ENCODE measurements around the gene PLA2G6.
"Not testable (repeated sequence)": the region's sequence is repeated elsewhere in the genome, so short reads cannot be mapped to it uniquely, and the experiment has no call there.

The PLA2G6 gene

GRCh38 chr22:38191055-38191454 lies 9.4 kb upstream of the PLA2G6 start:
- DNase-seq: no peak

DNA sequence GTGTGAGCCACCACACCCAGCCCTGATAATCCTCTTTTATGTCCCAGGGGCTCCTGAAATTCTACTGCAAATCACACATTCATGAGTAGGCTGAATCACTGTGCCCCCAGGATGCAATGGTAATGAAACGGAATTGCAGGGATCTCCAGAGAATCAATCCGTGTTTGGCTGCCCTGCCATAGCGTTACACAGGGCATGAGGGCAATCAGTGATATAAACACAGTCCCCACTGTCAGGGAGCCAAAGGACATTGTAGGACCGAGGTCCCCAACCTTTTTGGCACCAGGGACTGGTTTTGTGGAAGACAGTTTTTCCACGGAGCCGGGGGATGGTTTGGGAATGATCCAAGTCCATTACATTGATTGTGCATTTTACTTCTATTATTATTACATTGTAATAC lies 9.0 kb upstream of the PLA2G6 start:
- no peak for DNase-seq

DNA sequence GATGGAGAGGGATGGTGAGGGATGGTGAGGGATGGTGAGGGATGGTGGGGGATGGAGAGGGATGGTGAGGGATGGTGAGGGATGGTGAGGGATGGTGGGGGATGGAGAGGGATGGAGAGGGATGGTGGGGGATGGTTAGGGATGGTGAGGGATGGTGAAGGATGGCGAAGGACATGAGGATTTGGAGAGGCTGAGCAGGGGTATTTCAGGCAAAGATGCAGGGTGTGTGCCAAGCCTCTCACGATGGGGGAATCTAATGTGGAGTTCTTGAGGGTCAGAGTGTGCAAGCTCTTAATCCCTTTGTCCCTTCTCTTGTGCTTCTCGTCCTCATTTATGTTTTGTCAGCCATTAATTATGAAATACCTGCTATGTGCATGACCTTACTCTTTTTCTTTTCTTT lies 7.5 kb upstream of the PLA2G6 start:
- DNase-seq: no peak

- peak in 1 of 2 experiments; percentile 35 for DNase-seq
These were observed 6.0 kb upstream of the PLA2G6 start for GRCh38 chr22:38187413-38188212.

DNA sequence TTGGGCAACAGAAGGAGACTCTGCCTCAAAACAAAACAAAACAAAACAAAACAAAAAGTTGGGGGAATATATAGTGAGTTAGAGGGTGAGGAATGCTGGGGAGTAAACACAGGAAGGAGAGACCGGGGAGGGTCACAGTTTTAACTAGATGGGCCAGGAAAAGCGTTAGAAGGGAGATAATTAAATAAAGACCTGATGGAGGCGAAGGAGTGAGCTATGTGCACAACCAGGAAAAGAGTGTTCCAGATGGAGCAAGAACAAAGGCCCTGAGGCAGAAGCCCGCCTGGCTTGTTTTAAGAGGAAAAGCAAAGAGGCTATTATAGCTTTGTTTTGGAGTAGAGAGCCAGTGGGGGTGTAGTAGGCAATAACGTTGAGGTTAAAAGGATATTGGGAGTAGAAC lies 4.8 kb upstream of the PLA2G6 start:
- no peak for DNase-seq

DNA sequence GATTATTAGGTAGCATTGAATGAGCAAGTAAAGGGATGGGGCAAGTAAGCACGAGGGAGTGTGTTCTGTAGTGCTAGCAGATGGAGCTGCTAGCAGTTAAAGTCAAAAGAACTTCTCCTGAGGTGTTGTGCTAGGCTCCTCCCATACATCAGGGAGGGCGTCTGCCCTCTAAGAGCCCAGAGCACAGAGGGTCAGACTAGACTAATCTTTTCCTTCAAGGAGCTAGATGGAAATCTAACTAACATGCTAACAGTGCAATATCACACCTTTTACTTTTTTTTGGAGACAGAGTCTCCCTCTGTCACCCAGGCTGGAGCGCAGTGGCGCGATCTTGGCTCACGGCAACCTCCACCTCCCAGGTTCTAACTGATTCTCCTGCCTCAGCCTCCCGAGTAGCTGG lies 3.2 kb upstream of the PLA2G6 start:
- no peak for DNase-seq

DNA sequence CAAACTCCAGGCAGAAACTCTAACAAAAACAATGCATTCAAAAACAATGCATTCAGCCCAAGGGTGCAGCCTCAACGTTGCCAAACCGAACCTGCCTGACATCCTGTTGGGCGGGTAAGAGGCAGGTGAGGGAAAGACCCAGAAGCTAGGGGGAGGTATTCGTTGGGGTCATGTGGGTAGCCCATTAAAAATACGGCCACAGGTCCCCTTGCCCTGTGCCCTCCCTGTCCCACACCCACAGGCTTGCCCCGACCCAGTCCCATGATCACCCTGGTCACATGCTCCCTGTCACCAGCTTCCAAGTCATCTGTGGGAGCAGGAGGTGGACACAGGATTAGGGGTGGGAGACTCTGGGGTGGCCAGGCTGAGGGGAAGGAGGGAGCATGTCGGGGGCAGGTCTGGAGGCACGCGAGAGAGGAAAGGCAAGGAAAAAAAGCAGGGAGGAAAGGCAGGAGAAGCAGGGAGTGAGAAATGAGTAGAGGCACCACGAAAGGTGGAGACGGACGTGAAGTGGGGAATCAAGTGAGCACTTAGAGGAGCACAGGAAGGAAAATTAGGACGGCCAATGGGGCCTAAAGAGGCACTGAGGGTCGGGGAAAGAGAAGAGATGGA lies 683 bp downstream of the PLA2G6 start:
- DNase-seq: no peak

DNA sequence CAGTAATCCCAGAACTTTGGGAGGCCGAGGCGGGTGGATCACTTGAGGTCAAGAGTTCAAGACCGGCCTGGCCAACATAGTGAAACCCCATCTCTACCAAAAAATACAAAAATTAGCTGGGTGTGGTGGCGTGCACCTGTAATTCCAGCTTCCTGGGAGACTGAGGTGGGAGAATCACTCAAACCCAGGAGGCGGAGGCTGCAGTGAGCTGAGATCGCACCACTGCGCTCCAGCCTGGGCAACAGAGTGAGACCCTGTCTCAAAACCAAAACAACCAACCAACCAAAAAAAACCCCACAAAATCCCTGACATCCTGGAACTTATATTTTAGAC lies 3.1 kb downstream of the PLA2G6 start:
- DNase-seq: not testable (repeated sequence)

DNA sequence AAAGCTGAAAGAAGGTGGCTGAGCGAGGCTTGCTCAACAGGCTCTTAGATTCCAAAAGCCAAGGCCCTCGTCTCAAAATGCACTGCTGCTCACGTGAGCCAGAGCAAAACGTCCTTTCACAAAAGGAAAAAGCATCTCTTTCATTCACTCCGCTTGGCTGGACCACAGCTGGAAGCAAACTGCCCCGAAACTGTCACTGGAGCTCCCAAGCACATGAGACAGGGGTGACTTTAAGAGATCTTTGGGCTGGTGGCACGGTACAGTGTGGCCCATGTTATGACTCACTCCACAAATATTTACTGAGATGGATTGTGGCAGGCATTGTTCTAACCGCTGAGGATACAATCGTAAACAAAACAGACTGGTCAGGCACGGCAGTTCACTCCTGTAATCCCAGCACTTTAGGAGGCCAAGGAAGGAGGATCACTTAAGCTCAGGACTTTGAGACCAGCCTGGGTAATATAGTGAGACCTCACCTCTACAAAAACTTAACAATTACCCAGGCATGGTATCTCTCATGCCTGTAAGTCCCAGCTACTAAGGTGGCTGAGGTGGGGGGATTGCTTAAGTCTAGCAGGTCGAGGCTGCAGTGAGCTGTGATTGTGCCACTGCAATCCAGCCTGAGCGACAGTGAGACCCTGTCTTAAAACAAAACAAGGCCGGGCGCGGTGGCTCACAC lies 3.6 kb downstream of the PLA2G6 start:
- DNase-seq: peak; percentile 8 to 55

DNA sequence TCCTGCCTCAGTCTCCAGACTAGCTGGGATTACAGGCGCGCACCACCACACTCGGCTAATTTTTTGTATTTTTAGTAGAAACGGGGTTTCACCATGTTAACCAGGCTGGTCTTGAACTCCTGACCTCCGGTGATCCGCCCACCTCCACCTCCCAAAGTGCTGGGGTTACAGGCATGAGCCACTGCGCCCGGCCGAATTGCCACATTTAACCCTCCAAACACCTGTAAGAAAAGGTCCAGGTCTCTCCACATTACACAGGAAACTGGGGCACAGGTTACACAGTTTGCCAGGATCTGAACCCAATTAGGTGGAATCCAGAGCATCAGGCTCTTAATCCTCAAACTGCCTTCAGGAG lies 4.1 kb downstream of the PLA2G6 start:
- DNase-seq: not testable (repeated sequence)

- no peak for DNase-seq
These were observed 4.6 kb downstream of the PLA2G6 start for GRCh38 chr22:38177044-38177443.

GRCh38 chr22:38176170-38176741 lies 5.4 kb downstream of the PLA2G6 start:
- no peak for DNase-seq

- DNase-seq: no peak
These were observed 6.2 kb downstream of the PLA2G6 start for GRCh38 chr22:38175206-38176118.

- DNase-seq: no peak
These were observed 7.0 kb downstream of the PLA2G6 start for GRCh38 chr22:38174626-38175025.

DNA sequence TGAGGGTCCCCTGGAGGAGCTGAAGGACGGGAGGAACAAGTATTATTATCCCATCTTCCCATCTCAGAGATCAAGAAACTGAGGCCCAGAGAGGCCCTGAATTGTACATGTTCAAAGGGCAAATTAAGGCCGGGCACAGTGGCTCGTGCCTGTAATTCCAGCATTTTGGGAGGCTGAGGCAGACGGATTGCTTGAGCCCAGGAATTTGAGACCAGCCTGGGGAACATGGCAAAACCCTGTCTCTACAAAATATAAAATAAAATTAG lies 8.1 kb downstream of the PLA2G6 start:
- no peak for DNase-seq

GRCh38 chr22:38172832-38173640 lies 8.6 kb downstream of the PLA2G6 start:
- no peak for DNase-seq

DNA sequence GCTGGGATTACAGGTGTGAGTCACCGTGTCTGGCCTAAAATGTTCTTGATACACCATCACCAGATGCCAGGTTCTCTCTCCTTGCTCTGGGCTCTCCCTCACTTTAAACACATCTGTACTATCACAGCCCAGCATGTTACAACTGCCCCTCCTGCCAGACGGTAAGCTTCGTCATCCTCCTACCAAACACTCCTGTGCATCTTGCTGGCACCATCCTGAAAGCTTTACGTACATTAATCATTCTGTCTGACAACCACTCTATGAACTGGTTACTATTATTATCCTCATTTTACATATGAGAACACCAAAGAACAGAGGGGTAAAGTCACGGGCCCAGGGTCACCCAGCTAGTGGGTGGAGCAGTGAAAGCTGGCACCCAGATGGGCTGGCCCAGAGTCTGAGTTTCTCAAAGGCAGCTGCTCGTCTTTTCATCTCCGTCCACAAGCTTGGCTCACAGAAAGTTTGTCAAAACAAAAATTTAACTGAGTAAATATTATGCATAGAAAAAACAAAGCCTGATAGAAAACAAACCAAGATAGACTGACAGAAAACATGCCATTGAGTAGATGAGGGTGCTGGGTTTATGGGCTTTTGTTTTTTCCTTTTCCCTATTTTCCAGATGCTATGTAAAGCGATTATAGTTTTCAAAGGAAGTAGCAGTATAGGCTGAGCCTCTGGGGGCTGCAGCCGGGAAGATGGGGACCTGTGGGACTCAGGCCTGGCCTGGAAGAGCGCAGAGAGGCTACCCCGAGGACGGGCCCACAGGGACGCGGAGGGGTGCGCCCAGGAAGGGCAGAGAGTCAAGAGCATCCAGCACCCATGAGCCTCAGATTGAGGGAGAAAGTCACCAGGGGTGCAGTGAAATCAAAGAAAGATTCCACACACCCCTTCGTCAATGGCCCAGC lies 9.5 kb downstream of the PLA2G6 start:
- DNase-seq: no peak

DNA sequence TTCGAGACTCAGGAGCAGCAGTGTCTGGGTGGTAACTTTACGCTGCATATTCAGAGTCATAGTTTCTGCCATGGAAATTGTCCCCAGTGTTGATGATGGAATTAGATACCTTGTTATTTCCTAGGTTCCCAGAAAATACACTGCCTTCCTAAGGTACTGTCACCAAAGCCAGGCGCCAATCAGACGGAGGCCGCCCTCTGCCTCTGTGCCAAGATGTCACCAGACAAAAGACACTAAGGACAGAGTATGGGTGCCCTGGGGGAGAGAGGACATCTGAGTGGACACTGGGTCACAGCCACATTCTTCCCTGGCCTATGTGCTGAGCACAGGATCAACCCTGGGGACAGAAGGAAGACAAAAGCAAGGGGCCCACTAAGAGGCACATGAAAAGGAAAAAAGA lies 11.2 kb downstream of the PLA2G6 start:
- no peak for DNase-seq

GRCh38 chr22:38169116-38169515 lies 12.5 kb downstream of the PLA2G6 start:
- DNase-seq: no peak

- no peak for DNase-seq
These were observed 13.6 kb downstream of the PLA2G6 start for GRCh38 chr22:38167988-38168407.

DNA sequence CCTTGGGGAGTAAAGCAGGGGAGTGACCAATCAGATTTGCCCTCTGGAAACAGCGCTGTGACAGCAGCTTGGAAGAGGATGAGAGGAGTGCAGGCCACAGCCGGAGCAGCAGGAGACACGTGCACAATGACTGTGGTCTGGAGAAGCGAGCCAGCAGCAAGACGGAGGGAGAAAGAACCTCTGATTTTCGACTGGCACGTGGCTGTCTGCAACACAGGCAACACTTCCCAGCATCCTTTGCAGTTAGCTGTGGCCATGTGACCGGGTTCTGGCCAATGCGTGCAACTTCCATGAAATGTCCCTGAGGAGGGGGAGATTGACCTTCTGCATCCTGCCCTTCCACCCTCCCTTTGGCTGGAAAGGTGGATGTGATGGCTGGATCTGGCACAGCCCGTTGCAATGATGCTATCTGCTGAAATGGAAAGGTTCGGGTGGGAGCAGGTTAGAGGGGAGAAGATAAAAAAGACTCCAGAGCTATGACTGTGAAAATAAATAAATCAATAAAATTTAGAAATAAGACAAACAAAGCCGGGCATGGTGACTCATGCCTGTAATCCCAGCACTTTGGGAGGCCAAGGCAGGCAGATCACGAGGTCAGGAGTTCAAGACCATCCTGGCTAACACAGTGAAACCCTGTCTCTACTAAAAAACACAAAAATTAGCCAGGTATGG lies 15.6 kb downstream of the PLA2G6 start:
- no peak for DNase-seq
